Heart left ventricle (tissue), 13 donors: ENCODE data around the gene CDH11.

Experiments used
- POLR2A ChIP-seq, 2 donors: fragments of 450-650 bp; IDR thresholded peaks; one replicate each; pipeline ENCODE4 v1.6.1; 2017; ENCODE audit warnings: antibody characterized with exemption in 2 of 2, mild to moderate bottlenecking in 2 of 2, moderate library complexity in 2 of 2
- TF ChIP-seq, protein P1 (sequence below), 12 donors: fragments of 200-600 bp; sonication (generic) in 4 of 12; IDR thresholded peaks; one replicate each; pipeline versions ENCODE4 v1.5.0 to v1.8.0; 2018 to 2022; ENCODE audit warnings: antibody characterized with exemption in 12 of 12, mild to moderate bottlenecking in 5 of 12
- donor health status: ischemic (EF 13 %, LVEDD 7.1; RV severe dilation, severe dysfunction).
- donor health status: DM: no; HTN: yes; CAD: no.
- donor health status: DM: no; HTN: no; CAD: no.
- donor health status: ischemic (EF 25% LVEDD 6.9; RV normal size, moderate dysfunction).
- donor health status: ischemic (EF 25% LVEDD 5.7; RV mildly dilated, moderate dysfunction).
- donor health status: ischemic (EF 35%, LVEDD 5.7; RV mildly dilated, moderate dysfunction).
- donor health status: nonischemic (EF 11% LVEDD 7.7; RV severe dilation, severe dysfunction).
- donor health status: DM: yes; HTN: yes; CAD: no.
- donor health status: PGD.
- donor health status: ischemic (EF 29% LVEDD 5.4; RV normal size, mild dysfunction).
- donor health status: nonischemic (EF 23%, LVEDD 6.1; RV moderate dilation, normal function).

DNA sequence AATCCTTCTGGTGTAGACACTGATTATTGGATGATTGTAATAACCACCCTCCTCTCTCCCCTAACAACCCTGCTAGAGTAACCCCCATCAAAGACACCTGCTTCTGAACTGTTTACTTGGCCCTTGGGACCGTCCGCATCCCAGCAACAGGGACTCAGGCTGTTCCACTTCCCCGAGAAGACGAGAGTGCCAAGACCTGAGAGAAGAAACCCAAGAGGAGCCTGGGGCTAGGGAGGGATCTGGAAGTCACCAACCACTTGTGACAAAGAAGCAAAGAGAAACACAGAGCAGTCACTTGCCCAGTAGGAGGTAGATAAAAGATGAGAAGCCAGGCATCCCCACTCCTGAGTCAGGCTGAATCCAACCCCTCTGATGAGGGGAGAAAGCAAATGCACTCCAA is 84.3 kb downstream of the CDH11 start:
- TF ChIP-seq, protein P1, sequence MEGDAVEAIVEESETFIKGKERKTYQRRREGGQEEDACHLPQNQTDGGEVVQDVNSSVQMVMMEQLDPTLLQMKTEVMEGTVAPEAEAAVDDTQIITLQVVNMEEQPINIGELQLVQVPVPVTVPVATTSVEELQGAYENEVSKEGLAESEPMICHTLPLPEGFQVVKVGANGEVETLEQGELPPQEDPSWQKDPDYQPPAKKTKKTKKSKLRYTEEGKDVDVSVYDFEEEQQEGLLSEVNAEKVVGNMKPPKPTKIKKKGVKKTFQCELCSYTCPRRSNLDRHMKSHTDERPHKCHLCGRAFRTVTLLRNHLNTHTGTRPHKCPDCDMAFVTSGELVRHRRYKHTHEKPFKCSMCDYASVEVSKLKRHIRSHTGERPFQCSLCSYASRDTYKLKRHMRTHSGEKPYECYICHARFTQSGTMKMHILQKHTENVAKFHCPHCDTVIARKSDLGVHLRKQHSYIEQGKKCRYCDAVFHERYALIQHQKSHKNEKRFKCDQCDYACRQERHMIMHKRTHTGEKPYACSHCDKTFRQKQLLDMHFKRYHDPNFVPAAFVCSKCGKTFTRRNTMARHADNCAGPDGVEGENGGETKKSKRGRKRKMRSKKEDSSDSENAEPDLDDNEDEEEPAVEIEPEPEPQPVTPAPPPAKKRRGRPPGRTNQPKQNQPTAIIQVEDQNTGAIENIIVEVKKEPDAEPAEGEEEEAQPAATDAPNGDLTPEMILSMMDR (IDR thresholded peaks at IDR 0.05), result no peak
- no peak for TF ChIP-seq POLR2A (IDR thresholded peaks at IDR 0.05)
